NCI-H2081 treated with DMSO at 0.1 percent for 48 hours (cell line): ENCODE measurements around the gene PEMT.
A peak's percentile ranks its signal among the peaks of the same experiment; 100 is the strongest.

Experiments
- DNase-seq: peaks from one replicate; lab custom pipeline; 2025; lab: John Stamatoyannopoulos, UW

The PEMT gene

DNA sequence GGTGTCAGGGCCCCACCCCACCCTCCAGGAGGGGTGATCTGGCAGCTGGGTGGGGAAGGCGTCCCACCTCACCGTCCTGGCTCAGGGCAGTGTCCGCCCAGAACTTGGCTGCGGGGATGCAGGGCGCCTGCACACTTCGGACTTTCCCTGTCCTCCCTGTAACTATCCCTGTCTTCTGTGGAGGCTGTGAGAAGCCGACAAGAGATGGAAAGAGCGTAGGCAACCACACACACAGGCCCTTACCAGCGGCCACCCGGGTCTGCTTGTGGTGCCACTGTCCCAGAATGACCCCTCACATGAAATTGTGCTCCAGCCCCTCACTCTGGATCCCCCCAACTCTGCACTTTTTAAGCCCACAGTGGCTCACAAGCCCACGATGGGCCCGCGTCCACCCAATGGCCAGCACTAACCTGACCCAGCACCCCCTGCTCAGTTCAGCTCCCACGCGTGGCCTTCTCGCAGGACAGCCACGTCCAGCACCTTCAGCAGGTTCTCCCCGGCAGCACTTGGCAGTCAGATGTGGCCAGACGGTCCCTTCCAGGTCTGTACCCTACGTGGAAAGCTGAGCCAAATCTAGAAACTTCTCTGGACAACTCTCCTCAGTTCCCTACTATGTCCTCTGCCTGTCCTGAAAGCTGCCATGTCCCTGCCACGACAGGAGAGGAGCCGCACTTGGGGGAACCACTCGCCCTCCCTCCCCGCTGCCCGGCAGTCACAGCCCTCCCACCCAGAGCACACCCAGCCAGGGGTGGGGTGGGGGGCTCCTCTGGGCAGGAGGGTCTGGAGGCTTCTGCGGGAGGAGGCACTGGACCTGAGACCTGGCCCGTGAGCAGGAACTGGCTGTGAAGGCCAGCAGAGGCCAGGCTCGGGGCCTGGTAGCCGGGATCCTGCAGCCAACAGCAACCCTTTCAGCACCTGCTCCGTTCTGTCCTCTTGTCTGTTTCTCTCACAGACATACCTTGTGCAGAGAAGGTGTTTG lies 38.0 kb downstream of the PEMT start:
- DNase-seq = no peak

DNA sequence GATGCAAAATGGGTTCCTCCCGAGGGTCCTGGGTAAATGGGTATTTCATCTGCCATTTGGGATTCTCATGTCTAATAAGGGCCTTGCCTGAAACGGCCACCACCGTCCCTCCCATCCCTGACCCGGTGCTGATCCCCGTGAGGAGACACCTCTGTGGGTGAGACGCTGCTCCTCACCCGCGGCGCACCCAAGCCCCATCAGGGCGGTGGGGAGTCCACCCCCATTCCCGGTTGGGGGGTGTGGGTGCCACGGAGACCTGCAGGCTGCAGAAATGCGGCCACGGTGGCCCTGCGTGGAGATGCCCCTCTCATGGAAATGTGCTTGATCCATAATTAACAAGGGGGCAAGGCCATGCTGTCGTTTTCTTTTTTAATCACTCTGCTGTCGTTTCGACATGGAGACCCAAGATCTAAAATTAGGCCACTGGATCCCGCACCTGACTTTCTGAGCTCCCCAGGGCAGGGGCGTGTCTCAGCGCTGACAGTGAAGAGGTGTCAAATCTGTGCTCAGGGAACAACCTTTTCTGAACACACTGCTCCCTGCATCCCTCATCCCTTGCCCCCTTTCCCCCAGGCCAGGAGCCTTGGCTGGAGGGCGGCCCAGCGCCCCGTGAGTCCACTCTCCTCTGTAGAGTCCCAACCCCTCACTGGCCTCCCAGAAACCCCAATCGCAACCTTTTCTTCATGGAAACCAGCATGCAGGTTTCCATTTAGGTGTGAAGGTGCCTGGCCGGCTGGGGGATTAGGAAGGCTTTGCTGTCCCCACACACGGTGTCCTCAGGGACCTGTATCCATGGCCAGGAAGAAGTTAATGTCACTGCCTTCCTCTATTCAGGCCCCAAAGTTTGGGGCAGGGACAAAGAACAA lies 38.9 kb downstream of the PEMT start:
- no peak for DNase-seq

DNA sequence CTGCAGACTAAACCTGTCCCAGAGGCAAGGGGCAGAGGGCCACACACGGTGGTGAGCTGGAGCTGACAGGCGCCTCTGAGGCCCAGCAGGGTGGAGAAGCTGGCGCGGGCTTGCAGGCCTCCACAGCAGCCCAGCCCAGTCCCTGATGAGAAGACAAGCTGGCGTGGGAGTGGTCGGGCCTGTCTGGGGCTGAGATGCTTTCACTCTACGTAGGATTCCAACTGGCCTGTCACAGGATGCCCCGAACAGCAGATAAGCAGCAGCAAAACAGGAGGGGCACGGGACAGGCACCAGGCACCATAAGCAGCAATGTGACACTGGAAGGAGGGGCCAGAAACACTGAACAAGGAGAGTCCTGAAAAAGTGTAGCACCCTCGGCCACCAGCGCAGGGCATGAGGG lies 40.1 kb downstream of the PEMT start:
- no peak for DNase-seq

DNA sequence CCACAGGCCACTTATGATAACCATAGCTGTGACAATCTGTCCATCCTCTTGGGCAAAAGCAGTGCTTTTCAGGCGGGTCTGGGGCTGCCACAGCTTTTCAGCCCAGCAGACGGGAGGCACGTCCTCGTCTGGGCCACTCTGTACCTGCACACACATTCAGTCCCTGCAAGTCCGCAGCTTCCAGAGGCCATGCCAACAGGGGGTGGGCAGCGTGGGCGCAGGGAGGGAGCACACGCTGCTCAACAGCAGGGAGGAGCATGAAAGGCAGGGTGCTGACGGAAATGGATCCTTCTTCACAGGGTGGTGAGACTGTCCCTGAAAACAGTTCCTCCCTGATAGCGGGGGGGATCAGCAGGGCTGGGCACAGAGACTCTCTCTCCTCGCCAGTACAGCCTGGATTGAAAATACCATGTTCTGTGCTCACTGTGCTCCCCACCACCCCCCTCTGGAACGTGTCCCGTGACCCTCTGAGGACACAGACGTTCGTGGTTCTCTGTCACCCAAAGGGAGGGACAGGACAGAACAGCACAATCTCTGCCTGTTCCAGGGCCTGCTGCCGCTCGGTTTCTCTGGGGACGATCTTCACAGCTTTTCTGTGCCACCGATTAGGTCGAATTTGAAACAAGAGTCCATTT lies 41.7 kb downstream of the PEMT start:
- DNase-seq = no peak

DNA sequence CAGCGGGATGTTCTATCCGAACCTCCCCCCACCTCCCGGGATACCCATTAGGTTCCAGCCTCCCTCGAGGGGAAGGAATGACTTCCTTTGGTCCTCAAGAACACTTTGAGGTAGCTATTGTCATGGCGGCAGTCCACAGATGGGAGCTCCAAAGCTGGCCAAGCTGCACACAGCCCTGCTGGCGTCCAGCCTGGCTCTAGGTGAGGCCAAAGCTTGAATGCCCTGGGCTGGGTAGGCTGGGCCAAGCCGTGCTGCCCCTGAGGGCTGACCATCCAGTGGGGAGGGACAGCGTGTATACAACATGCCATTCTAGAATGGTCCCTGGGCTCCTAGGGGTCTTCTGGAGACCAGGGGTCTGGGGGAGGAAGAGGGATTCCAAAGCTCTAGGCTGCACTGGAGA lies 43.5 kb downstream of the PEMT start:
- DNase-seq = no peak

DNA sequence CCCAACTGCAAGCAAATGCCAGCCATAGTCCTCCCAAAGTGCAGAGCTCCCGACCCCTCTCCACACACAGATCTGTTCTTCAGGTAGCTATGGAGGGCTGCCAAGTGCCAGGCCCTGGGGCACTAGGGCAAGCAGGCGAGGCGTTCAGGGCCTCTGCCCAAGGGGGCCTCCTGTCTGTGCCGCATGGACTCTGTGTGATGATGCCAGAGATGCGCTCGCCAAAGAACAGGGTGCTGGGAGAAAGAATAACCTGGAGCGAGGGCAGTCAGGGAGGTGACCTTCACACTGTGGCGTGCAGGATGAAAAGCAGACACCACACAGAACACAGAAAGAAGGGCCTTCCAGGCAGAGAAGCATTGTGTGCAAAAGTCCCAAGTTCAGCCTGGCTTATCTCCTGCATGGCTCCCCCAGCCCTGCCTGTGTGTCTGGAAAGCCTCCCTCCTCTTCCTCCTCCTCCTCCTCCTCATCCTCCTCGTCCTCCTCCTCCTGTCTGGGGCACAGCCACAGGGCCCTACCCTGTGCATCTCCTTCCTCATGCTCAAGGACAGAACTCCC lies 44.2 kb downstream of the PEMT start:
- DNase-seq = no peak

DNA sequence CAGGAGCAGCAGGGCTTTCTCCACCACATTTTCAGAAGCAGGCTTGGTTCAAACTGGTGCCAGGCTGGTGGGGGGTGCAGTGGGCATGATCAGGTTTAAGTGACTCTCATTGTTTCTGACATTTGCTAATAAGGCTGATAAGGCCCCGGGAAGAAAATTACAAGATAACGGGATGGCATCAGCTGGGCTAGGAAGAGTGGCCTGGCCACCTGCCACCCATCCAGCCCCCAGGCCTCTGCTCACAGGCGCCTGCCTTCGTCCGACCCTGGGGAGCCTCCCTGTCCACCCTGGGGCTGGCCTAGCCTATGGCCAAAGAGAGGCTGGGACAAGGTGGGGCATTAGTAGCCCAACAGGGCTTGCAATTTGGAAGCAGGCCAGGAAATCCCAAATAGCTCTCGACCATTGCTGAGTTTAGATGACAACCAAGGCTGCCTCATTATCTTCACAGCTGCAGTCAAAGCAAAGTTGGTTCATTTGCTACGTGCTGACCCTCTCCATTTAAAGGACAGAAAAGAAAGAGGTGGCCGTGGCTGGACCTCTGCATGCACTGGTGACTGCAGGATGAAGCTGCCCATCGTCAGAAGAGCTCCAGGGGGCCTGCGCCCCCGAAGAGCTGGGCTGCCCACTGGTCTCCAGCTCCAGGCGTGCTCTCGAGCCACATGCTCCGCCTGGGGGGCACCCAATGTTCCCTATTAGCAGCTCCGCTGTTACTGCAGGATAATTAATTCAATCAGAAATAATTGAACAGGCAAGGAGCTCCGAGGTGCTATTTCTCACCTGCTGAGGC lies 44.9 kb downstream of the PEMT start:
- DNase-seq = no peak

DNA sequence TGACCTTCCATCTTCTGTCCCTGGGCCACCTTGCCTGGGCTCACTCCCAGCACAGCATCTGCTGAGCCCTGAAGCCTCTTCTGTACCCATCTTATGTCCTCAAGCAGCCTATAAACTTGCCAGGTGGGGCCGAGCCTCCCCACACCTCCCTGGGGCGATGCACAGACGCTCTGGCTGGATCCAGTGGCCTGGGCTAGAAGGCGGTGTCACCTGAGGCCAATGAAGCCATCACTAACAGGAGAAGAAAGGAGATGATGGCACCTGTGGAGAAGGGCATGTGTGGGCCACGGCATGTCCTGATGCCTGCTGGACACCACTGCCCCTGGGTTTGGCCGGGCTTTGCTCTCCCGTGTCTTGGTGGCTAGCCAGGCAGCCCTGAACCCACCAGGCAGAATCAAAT lies 45.5 kb downstream of the PEMT start:
- no peak for DNase-seq

DNA sequence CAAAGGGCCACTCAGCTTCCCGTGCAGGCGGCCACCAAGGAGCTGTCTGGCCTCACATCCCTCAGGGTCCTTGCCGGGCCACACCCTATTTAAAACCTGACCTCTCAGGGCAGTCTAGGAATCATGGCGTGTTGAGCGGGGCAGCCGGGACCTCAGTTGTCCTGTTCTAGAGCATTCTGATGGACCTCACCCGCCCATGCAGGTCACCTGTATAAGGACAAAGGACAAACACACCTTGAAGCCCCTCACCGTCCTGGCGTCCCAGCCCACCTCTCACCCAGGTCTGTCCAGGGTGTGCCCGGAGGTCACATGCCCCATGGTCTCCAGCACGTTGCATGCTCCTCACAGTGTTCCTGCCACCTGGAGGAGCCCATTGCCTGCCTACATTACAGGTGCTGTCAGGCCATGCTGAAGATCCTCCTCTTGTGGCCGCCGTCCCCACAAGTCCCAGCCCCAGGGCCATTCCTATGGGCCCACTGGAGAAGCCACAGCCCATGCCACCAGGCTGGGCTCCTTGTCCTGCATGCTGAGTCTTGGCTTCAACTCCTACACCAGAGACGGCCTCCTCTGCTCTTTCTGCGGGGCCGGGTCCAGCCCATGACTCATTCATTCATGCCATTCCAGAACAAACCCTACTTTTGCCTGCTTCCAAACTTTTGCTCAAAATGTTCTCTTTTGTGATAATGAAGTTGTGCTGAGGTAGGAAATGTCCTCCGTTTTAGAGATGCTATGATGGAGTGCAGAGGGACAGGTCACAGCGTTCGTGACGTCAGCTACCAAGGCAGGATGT lies 46.3 kb downstream of the PEMT start:
- DNase-seq = no peak

DNA sequence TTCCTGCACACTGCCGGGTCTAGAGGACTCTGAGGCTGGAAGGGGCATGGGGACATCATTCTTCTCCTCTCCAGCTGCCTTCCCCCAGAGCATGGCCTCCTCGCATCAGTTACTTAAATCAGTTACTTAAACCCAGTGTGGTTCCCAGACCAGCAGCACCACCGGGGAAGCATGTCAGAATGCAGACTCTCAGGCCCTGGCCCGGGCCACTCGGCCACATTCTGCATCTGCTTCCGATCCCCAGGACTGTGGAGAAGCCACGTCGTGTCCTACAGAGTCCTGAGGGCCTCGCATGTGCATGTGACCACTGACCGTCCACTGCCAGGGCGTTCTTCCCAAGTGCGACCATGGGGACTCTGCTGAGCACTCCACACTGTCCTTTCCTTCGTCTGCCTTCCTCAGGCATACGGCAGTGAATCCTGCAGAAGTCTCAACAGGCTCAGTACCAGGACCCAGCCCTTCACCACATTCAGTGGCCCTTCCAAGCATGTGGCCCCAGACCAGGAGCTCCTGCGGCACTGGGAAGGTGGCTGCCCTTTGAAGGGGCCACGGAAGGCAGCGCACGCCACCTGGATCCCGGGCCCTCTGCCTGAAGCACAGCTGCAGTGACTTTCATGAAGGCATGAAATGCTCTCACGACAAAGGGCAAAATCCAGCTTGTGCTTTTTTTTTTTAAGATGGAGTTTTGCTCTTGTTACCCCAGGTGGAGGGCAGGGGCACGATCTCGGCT lies 48.4 kb downstream of the PEMT start:
- no peak for DNase-seq

DNA sequence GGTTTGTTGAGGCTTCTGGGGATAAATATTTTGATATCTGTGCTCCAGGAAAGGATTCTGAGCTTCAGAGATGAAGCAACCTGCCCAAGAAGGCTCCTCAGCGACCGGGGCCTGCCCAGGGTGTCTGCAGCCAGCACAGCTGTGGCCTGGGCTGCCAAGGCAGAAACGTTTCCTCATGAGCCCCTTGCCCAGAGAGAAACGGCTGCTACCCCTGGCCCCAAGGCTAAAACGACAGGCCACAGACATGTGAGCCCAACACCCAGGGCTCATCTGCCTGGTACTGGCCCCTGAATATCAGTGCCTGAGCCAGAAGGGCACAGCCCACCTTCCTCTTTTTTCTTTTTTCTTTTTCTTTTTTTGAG lies 49.9 kb downstream of the PEMT start:
- no peak for DNase-seq

DNA sequence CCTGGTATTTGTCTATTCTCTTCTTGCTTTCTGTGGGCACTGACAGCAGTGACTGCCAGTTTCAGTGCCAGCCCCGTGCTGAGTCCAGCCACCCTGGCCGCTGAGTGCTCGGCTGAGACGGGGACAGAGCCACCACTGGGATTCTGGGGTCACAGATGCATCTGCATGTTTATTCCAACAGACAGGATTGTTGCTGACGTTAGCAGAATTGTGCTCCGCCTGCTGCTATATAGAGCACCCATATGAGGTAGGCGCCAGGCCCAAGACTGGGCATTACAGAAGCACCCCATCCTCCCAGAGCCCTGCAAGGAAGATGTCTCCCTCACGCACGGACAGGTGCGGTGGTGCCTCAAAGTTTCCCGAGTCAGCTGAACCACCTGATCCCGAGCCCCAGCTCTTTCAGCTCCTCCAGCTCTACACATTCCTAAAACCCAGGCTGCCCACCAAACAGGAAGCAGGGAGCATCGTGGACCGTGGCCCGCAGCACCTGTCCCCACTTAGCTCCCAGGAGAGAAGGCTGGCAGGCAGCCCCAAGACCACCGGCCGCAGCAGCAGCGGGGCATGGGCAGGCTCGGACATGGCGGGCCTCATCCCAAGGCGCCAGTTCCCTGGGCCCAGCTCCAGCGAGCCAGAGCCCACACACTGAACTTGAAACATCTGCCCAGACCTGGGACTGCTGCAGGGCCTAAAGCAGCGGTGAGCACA lies 50.4 kb downstream of the PEMT start:
- DNase-seq = no peak

DNA sequence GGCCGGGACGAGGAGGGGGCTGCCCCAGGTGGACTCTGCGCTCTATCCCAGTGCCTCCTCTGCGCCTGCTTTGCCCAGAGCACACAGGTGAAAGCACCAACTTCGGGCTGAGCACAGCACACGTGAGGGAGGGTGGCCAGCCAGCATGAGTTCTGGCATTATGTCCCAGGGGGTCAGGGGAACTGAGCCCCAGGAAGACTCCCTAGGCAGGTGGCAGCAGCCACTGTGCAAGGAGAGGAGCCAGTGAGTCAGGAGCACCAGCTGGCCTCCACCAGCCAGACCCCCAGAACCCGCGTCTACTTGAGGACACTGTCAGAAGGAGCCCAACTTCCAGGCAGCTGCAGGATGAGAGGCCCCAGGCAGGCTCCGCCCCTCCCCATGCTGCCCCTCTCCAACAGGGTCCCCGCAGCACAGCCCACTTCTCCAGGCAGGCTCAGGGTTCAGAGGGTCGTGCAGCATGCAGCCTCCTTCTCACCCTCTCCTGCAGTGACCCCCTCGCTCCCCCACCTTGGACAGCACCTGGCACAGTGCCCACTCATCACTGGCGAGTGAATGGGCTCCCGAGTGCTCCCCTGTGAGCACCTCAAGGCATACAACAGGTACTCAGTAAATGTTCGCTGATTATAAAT lies 51.1 kb downstream of the PEMT start:
- DNase-seq = no peak

DNA sequence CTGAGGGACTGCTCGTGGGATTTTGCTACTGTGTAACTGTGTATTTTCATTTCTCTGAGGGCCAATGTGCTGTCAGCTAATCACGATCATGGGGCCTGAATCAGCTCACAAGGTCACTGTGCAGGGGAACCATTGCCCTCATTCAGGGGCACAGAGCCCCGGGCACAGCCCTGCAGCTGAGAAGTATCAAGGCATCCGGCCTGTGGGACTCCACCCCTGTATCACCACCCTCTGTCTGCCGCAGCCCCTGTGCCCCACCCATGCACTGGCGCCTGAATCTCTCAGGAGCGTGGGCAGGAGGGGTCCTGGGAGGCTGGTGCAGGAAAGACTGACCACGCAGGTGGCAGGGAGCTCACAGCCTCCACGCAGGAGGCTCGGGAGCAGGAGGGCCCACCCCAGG lies 51.9 kb downstream of the PEMT start:
- no peak for DNase-seq

DNA sequence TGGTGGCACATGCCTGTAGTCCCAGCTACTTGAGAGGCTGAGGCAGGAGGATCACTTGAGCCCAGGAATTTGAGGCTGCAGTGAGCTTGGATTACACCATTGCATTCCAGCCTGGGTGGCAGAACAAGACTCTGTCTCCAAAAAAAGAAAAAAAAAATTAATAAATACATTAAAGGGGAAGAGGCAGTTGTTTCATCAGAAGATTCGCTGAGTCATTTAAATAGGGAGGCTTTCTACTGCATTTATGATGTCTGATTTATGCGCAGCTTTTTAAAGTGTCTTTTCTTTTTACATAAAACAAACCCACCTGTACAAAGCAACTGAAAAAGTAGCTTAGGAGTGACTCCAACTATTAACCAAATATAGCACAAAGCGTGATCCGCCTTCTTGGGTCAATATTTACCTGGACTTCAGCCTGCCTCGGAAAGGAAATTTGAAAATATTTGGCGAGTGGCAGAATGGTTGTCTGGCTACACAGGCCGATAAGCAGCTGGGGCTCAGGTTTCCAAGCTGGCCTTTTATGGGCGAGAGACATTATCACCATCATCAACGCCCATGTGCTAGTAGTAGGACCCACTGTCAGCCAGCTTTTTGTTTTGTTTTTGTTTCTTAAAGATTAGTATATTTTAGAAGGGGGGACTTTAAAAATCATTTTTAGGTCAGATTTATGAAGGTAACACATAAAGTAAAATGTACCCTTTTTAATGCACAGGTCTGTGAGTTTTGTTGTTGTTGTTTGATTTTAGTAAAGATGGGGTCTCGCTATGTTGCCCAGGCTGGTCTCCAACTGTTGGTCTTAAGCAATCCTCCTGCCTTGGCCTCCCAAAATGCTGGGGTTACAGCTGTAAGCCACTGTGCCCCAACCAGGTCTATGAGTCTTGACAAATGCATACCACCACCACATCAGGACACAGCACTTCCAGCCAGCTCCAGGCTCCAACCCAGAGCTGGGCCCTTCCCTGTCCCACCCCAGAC lies 52.8 kb downstream of the PEMT start:
- DNase-seq = peak; percentile 86

DNA sequence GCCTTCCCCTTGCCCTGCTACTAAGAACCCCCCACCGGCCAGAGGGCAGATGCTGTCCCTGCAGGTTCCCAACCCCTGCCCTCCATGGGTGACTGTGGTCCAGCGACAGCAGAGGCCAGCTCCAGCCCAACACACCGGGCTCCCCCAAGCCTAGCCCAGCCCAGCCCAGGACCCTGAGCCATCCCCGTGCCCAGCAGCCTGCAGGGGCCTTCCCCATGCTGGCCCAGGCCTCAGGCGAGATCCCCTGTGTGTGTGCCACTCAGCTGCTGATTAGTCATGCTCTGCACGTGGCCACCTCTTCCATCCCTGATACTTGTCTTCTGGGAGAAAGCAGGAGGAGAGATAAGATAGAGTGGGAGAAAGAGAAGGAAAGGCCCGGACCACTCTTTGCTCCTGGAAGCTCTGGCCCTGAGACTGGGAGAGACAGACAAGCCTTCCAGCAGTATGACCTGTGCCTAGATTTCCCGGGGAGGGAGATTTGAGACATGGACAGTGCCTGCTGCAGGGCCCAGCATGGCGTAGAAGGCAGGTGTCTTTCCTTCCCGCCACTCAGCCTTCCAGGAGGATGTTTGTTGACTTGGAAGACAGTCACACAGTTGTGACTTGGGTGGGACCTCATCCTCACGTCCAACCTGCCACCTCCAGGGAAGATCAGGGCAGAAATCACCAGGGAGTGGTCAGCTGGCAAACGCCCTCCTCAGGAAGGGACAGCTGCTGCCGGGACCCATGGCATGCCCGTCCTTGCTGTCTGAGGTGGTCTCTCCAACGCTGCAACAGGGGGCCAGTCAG lies 54.0 kb downstream of the PEMT start:
- DNase-seq = no peak

DNA sequence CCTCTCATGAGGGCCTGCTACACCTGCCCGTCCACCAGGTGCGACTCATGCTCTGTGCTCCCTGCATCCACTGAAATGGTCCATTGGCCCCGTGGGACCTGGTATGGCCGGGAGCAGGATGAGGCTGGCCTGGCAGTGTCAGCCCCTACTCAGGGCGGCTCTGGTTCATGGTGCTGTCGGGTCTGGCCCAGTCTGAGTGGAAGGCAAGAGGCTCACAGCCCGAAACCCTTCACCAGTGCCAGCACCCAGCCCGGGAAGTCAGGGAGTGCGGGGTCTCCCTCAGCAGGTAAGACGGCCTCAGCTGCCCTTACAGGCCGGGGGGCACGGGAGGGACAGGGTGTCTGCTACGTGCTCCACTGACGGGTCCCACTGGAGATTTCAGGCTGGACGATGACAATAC lies 54.8 kb downstream of the PEMT start:
- DNase-seq = no peak
